Left lung (tissue), 10 donors: ENCODE results near the gene B3GAT1. TPM values are rescaled to one million over a fixed set of nuclear protein-coding genes. Genes with fewer than 3 reads are reported as not detected.
"Not testable (repeated sequence)": the region's sequence is repeated elsewhere in the genome, so short reads cannot be mapped to it uniquely, and the experiment has no call there.

Source experiments
- ATAC-seq: fragments of 200-7000 bp; cut with Tn5 transposase; one replicate; pipeline ENCODE4 v1.9.1; 2020; ENCODE audit warnings: moderate library complexity
- DNase-seq, 4 donors: peaks; one replicate each; pipeline ENCODE4 v3.0.0-alpha.2; 2013 to 2020
- H3K27ac ChIP-seq, 2 donors: fragments of 200-600 bp; sonication (generic) in 1 of 2; one replicate each; pipeline versions ENCODE4 v1.5.0 to v1.8.0; 2020 to 2021
- H3K27me3 ChIP-seq, 2 donors: fragments of 200-600 bp; sonication (generic) in 1 of 2; one replicate each; pipeline versions ENCODE4 v1.5.0 to v1.8.0; 2020 to 2021
- H3K36me3 ChIP-seq, 2 donors: fragments of 200-600 bp; sonication (generic) in 1 of 2; one replicate each; pipeline versions ENCODE4 v1.5.0 to v1.8.0; 2020 to 2021
- H3K4me1 ChIP-seq, 2 donors: fragments of 200-600 bp; one replicate each; pipeline ENCODE4 v1.8.0; 2021
- H3K4me3 ChIP-seq, 2 donors: fragments of 200-600 bp; sonication (generic) in 1 of 2; one replicate each; pipeline versions ENCODE4 v1.5.0 to v1.8.0; 2020 to 2021; ENCODE audit warnings: mild to moderate bottlenecking in 1 of 2
- H3K9me3 ChIP-seq, 2 donors: fragments of 200-600 bp; sonication (generic) in 1 of 2; one replicate each; pipeline versions ENCODE4 v1.5.0 to v1.8.0; 2020 to 2021
- intact Hi-C, 2 donors: fragments of 100-400 bp; cut with DNase I; formaldehyde crosslinking; loops; one replicate each; pipeline versions ENCODE4 v1.11.2 to v1.14.2; 2022
- polyA plus RNA-seq, 6 donors: library from polyadenylated mRNA; unstranded; fragments of 120-200 nt; gene quantifications; one replicate each; pipeline ENCODE4 v1.2.1, GENCODE V29; 2013; ENCODE audit not compliant: insufficient read length in 6 of 6
- total RNA-seq, 2 donors: library from RNA; stranded (reverse); fragmentation: NEBNext Ultra II Directional; extraction: Animal tissue kit (Norgen Biotek cat#: 25700); gene quantifications; one replicate each; pipeline ENCODE4 v1.2.1, GENCODE V29; 2021
- TF ChIP-seq, protein P1 (sequence below), 2 donors: fragments of 200-600 bp; sonication (generic) in 1 of 2; IDR thresholded peaks; one replicate each; pipeline versions ENCODE4 v1.5.0 to v1.8.0; 2021; ENCODE audit warnings: antibody characterized with exemption in 2 of 2
- donor health status: DM: no; HTN: yes; CAD: no.
- donor health status: DM: no; HTN: no; CAD: no.

Gene B3GAT1
- total and polyA plus RNA-seq, 8 donors = 0.30 to 0.99 (median 0.48) TPM

DNA sequence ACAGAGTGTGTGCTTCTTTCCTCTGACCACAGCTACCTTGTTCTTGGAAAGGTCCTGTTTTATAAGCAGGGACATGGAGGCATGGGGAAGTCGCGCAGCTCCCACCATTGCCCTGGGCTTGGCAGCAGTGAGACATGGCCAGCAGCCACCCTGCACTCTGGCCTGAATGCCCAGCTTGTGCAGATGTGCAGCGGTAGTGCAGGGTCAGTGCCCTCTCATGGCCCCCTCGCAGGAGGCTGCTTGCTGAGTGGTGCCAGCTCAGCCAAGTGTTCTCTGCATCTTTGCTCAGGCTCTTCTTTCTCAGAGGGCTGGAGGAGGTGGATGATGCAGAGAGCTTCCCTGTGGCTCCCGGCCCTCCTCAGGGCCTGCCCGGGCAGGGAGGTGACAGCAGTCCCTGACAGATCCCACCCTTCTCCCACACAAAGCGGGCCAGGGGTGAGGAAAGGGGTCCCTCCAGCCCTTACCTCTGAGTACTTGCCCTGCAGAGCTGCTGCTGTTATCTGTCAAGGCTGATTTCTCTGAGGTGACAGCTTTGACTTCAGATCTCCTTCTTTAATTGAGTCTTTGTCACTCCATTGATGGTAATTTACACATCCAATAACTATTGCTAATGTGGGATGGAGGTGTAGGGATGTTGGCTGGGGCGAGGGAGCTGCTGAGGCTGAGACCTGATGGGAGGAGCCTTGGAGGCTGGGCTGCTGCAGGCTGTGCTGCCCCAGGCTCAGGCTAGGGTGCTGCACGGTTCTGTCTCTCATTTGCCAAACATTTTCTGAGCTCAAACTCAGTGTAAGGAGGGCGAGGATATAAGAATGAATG, 47.4 kb upstream of the B3GAT1 start:
- H3K36me3 ChIP-seq = no peaks in the 10 kb centered on the region
- ATAC-seq (no peak), DNase-seq (no peak)
- intact Hi-C loops = no loop called here
- TF ChIP-seq, protein P1, sequence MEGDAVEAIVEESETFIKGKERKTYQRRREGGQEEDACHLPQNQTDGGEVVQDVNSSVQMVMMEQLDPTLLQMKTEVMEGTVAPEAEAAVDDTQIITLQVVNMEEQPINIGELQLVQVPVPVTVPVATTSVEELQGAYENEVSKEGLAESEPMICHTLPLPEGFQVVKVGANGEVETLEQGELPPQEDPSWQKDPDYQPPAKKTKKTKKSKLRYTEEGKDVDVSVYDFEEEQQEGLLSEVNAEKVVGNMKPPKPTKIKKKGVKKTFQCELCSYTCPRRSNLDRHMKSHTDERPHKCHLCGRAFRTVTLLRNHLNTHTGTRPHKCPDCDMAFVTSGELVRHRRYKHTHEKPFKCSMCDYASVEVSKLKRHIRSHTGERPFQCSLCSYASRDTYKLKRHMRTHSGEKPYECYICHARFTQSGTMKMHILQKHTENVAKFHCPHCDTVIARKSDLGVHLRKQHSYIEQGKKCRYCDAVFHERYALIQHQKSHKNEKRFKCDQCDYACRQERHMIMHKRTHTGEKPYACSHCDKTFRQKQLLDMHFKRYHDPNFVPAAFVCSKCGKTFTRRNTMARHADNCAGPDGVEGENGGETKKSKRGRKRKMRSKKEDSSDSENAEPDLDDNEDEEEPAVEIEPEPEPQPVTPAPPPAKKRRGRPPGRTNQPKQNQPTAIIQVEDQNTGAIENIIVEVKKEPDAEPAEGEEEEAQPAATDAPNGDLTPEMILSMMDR (IDR thresholded peaks at IDR 0.05) = no peak
- peaks cover 0 to 6% of the 10 kb centered on the region in 2 donors for H3K27me3 ChIP-seq
- peaks cover 0 to 26% of the 10 kb centered on the region in 2 donors for H3K9me3 ChIP-seq
- H3K4me3 ChIP-seq = no peak overlapping the region
- H3K4me1 ChIP-seq = no peaks in the 10 kb centered on the region
- H3K27ac ChIP-seq = no peak overlapping the region

DNA sequence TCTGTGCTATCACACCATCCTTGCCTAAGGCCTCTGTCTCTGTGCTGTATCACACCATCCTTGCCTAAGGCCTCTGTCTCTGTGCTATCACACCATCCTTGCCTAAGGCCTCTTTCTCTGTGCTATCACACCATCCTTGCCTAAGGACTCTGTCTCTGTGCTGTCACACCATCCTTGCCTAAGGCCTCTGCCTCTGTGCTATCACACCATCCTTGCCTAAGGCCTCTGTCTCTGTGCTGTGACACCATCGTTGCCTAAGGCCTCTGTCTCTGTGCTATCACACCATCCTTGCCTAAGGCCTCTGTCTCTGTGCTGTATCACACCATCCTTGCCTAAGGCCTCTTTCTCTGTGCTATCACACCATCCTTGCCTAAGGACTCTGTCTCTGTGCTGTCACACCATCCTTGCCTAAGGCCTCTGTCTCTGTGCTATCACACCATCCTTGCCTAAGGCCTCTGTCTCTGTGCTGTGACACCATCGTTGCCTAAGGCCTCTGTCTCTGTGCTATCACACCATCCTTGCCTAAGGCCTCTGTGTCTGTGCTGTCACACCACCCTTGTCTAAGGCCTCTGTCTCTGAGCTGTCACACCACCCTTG, 45.5 kb upstream of the B3GAT1 start:
- DNase-seq, intact Hi-C loops, H3K4me3 ChIP-seq, ATAC-seq, H3K4me1 ChIP-seq, H3K27ac ChIP-seq, H3K27me3 ChIP-seq, H3K36me3 ChIP-seq: not testable (repeated sequence)
- H3K9me3 ChIP-seq = peaks cover 0 to 32% of the 10 kb centered on the region in 2 donors

DNA sequence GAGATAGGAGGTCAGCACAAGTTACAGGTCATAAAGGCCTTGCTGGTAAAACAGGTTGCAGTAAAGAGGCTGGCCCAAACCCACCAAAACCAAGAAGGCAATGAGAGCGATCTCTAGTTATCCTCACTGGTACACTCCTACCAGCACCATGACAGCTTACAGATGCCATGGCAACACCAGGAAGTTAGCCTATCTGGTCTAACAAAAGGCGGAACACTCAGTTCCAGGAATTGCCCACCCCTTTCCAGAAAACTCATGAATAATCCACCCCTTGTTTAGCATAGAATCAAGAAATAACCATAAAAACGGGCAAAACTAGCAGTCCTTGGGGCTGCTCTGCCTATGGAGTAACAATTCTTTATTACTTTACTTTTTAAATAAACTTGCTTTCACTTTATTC, 43.5 kb upstream of the B3GAT1 start:
- TF ChIP-seq, protein P1 (IDR thresholded peaks at IDR 0.05) = no peak
- DNase-seq = no peak
- H3K27ac ChIP-seq = no peak overlapping the region
- H3K4me3 ChIP-seq = no peak overlapping the region
- peaks cover 0 to 36% of the 10 kb centered on the region in 2 donors for H3K9me3 ChIP-seq
- no peak for ATAC-seq
- no peaks in the 10 kb centered on the region for H3K4me1 ChIP-seq
- H3K27me3 ChIP-seq = no peaks in the 10 kb centered on the region
- intact Hi-C loops = no loop called here
- H3K36me3 ChIP-seq = no peaks in the 10 kb centered on the region

DNA sequence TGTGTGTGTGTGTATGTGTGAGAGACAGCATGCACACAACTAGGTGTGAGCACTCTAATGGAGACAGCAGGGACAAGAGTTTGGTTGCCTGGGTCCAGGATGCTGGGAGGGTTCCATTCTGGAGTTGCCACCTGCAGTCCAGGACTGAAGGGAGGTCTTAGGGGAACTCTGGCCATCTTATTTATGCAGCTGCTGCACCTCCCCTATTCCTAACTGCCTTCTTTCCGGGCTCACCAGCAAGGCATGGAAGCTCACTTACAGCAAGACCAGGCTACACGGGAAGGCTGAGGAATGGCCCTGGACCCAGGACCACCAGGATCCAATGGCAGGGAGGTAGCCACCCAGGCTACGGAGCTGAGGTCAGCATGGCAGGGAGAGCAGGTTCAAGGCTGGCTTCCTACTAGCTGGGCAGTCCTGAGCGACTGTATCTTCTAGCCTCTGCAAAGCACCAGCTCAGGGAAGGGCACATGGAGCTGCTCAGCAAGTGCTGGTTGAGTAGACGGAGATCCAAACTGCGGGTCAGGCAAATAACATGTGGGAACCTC, 42.2 kb upstream of the B3GAT1 start:
- H3K27ac ChIP-seq = no peak overlapping the region
- no peaks in the 10 kb centered on the region for H3K36me3 ChIP-seq
- intact Hi-C loops = no loop called here
- TF ChIP-seq, protein P1 (IDR thresholded peaks at IDR 0.05) = no peak
- H3K9me3 ChIP-seq = peaks cover 0 to 36% of the 10 kb centered on the region in 2 donors
- ATAC-seq = no peak
- DNase-seq = no peak
- no peaks in the 10 kb centered on the region for H3K4me1 ChIP-seq
- H3K27me3 ChIP-seq = no peaks in the 10 kb centered on the region
- no peak overlapping the region for H3K4me3 ChIP-seq

DNA sequence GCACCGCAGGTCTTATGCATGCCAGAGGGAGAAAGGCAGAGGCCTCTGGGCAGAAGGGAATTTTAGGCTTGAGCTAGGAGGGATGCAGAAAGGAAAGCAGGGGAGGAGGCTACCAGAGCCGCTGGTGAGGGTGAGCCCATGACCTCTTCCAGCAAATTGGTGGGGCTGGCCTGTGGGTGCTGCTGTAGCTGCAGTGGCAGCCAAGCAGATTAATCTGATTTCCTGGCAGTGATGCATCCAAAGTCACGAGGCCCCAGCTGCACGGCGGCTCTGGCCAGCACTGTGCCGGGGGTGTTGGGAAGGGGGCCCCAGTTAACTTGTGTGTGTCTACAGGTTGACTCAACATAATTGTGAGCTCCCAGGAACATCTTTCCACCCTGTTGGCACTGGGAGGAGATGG, 41.4 kb upstream of the B3GAT1 start:
- Histone ChIP-seq H3K27ac (no peak overlapping the region), H3K9me3 (peaks cover 0 to 36% of the 10 kb centered on the region in 2 donors), H3K36me3 (no peaks in the 10 kb centered on the region), H3K27me3 (no peaks in the 10 kb centered on the region), H3K4me1 (no peaks in the 10 kb centered on the region), H3K4me3 (no peak overlapping the region)
- ATAC-seq (no peak), DNase-seq (no peak)
- TF ChIP-seq, protein P1 (IDR thresholded peaks at IDR 0.05) = no peak
- intact Hi-C loops = no loop called here
